HG03060 (cell line): ENCODE results near the gene BLOC1S1.

Experiments
- ATAC-seq: cut with Tn5 transposase; IDR thresholded peaks from one replicate; pipeline ENCODE4 v1.9.1; 2021; ENCODE audit warnings: low read depth, moderate number of reproducible peaks; ENCODE audit not compliant: unreplicated experiment

Gene BLOC1S1

DNA sequence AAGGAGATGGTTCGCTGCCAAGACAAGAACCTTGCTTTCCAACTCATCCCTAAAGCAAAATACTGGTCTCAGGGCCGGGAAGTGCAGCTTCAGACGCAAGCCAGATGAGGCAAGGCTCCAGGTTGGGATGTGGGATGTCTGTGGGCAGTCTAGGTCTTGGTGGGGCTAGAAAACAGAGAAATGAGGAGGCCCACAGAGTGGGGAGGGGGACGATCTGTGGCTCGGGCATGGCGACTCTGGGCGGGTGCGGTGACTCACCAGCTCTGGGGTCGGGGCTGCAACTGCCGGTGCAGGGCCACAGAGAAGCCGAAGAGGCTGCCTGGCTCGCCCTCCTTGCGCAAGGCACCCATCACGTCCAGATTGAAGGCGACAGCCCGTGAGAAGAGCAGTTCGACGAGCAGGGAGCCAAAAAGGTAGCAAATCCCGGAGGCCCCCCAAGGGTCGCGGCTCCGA is 8.6 kb upstream of the BLOC1S1 start:
- no peak for ATAC-seq

DNA sequence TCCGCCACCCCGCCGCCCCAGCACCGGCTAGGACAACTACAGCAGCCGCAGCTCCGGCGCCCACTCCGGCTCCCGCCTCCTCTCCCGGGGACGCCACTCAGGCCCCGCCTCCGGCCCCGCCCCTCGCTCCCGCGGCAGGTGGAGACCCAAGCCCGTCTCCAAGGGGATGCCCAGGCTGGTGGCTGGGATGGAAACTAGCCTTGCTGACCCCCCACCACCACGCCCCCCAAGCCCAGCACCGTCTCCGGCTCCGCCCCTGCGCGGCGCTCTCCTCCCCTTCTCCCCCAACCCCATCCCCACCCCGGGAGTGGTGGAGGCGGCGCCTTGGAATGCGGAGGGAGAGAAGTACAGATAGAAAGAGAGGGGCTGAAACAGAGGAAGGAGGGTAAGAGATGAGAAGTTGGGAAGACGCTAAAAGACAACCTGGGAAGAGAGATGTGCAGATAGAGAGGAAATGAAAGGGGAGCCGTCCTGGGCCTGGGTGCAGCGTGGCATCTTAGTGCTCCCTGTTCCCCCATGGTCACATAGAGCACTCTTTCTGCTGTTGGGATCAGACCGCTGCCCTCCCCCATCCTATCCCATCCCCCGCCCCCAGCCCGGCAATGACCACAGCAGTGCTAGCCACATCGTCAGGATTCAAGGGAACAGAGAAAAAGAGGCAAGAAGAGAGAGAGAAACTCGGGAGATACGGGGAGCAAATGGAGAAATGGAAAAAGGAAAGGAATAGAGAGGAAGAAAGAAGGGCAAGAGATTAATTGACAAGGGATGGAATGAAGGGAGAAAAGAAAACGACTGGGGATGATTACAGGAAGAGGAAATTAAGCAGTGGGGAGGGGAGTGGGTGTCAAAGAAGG is 7.8 kb upstream of the BLOC1S1 start, which contains the start of gene ITGA7:
Gene ITGA7, minus strand, starts transcription at position 64 of the 854 bp plus-strand sequence. CDS start 222 bp downstream, outside the sequence.
- ATAC-seq: no peak

DNA sequence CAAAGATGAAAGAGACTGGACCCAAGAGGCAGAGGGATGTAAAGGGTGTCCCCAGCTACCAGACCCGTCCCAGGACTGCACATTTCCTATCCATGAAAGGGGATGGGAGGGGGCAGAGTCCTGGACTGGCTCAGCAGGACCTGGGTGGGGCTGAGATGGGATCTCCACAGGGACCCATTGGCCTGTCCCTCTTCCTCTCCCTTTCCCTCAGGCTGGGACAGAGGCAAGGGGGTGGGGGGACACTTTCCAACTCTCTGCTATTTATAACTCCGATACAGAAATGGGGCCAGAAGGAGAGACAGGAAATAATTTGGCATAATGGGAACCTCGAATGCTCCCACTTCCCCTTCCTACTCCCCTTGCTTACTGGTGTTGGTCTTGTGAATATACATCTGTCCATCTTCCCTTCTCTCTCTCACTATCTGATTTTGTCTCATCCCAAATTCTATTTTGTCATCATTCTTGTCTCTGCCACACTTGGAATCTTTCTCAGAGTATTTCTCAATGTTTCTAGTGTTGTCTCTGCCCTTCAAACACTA is 7.1 kb upstream of the BLOC1S1 start:
- ATAC-seq: no peak

DNA sequence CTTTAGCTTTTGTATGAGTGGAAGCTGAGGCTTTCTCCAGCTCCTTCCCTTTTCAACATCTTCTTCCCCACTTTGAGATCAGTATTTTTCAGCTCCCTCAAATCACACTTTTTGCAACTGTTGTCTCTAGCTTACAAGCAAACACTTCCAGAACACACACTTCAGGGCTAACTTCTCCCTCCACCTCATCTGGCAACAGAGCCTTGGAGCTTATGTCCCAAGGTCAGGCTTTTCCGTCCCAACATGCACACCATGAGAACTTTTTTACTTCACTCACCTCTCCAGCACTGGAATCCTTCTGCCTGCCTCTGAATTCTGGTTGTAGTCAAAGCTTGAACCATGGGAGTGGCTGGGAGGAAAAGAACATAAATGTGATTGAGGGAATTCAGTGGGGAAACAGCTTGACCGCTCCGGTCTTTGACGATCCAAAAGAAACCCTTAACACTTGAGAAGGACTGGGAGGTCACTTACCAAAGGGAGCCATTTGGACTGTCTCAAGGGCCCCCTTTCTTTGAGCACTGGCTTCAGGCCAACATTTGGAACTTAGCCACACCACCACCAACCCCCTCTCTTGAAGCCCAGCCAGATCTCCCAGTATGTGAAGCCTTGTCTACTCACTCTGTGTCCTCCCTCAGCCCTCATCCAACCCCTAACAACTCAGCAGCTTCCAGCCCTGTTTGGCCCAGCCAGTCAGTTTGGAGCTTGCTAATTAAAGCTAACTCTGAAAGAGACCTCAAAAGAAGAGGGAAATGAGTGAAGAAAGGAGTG is 3.9 kb upstream of the BLOC1S1 start:
- ATAC-seq: no peak

DNA sequence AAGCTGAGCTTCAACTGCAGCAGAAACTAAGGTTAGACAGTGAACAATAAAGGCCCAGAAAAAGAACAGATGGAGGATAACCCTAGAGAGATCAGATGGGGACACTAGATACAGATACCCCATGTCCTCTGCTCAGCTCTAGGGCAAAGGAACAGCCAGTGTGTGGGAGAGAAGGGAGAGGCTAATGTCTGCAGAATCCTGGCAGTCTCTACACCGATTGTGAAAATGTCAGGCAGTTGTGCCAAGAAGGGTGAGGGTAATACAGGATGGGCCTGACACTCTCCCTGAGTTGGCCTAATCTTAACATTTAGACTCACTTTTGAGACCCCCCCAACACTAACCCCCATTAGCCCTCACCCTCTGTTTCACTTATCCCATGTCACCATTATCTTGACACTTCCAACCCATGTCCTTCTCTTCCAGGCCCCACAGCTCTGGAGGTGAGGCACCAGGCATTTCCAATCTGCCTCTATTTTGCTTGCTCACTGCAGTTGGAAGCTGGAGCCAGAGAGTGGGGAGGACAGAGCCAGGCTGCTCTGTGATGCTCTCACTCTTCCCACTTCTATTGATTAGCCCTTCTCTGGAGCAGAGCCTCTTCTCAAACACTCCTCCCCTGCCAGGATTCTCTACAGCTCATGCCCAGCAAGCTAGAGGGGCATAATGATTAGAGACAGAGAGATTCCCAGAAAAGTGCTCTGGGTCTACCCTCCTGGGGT is 3.0 kb upstream of the BLOC1S1 start:
- ATAC-seq: no peak

DNA sequence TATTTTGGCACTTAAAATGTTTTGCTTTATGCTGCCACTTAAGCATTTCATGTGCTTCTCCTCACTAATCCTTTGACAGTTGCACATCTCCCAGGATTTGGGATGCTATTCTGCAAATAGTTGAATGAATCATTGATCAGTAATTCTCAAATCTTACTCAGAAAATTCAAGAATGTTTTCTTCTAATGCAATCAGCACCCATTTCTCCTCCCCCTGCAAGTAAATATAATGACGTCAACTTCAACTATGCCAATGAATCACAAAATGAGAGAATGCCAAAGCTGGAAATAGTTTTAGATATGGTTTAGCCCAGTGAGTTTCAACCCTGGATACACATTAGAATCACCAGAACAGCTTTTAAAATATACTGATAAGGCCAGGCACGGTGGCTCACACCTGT is 2.1 kb upstream of the BLOC1S1 start:
- ATAC-seq: no peak

DNA sequence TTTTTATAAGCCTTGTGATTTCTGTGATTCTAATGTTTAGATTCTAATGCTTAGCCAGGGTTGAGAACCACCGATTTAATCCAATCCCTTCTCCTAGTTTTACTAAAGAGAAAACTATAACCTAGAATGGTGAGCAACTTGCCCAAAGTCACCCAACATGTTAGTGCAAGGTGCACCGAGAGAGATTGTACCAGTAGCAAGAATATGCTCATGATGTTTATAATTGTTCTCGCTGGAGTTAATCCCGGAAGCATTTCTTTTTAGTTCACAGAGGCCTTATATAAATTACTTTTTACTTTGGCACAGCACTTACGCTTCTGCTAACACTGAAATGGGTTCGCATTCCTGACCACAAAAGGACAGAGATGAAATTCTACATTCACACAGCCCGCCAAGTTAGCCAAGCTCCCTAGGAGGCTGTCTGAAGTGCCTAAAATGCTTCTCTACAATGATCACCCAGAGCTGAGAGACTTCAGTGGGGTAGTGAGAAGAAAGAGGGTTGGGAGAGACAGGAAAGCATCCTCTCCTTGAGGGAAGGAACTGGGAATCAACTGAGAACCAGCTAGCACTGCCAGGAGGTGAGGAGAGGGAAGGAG is 579 bp upstream of the BLOC1S1 start:
- ATAC-seq: no peak

DNA sequence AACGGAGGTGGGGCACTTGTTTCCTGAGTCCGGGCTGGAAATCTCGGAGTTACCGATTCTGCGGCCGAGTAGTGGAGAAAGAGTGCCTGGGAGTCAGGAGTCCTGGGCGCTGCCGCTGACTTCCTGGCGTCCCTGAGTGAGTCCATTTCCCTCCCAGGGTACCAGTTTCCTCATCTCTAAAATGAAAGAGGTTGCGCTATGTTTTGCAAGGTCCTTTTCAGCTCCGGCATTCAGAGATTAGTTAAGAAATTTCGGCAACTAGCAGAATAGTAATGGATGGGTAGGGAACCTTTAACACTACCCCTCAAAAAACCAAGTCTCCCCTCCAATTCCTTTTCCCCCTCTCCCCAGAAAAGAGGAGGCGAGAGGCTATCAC is 724 bp downstream of the BLOC1S1 start:
- ATAC-seq: peak; percentile 19

DNA sequence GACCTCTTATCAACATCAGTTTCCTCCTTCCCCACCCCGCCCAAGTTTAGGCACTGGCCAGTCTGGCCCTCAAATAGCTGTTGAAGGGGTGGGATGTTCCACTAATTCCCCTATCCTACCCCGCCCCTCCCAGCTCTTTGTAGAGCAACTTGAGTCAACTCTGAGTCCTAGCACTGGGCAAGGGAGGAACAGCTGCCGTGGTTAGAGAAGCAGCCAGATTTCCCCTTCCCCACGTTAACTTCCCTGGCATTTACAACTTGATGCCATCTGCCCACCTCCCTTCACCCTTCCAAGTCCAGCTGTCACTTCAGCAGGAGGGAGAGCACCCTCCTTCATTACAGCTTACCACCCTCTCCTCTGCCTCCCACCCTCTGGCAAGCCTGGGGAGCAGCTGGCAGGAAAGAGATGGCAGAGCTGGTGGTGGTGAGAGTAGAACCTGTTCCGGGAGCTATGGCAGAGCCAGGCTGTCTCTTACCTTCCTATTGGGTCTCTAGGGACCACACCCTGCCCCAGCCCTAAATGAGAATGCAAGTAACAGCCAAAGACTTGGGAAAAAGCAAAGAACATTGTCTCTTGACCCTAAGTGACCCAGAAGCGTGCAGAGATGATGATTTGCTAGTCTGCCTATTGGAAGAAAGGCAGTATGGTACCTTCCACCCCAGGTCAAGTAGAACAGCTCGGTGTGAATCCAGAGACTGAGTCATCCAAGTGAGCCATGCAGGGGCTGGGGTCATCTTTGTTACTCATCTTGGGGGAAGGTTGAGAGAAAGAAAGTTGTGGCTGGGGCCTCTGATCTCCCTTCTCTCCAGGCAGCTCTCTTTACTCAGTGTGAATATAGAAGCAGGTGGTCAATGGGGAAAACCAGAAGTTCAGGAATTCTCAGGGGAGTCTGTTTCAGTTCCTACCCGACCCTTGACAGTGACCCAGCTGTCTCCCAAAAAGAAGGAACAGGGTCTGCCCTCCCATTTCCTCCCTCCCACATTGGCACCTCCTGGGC is 1.5 kb downstream of the BLOC1S1 start:
- ATAC-seq: no peak

DNA sequence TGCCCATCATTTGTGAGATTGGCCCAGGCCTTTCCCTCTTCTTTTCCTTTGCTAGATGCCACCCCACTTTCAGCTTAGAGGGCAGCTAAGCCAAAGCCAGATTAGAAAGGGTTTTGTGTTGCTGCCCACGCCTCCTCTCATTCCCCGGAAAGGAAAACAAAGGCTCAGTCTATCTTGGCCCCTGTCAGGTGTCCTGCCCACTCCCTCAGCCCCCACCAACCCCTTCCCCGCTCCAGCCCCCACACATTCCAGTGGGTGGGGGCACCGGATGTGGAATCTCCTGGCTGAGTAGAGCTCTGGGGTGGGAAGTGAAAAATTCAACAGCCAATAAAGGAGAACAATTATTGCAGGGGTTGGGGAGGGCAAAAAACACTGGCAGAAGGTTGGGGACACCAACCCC is 2.2 kb downstream of the BLOC1S1 start:
- ATAC-seq: no peak

DNA sequence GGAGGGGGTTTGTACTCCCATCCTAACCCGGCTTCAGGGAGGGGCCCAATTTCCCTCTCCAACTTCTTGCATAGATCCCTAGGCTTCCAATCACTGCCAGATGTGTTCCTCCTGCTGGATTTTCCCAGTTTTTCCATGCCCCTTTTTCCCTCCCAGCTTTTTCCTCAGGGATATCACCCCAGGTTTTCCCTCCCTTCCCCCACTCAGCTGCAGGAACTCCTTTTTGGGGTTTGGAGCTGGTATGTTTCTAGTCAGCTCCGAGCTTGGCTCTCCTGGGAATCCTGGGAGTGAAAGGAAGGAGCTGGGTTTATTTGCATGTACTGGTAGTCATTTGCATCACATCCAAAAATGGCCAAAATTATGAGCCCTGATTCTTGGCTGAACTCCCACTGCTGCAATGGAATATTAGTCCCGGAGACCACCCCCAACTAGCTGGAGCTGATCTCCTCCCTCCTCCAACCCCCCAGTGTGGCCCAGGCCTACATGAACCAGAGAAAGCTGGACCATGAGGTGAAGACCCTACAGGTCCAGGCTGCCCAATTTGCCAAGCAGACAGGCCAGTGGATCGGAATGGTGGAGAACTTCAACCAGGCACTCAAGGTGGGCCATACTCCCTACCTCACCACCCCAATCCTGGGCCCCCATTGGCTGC is 2.9 kb downstream of the BLOC1S1 start:
- no peak for ATAC-seq

DNA sequence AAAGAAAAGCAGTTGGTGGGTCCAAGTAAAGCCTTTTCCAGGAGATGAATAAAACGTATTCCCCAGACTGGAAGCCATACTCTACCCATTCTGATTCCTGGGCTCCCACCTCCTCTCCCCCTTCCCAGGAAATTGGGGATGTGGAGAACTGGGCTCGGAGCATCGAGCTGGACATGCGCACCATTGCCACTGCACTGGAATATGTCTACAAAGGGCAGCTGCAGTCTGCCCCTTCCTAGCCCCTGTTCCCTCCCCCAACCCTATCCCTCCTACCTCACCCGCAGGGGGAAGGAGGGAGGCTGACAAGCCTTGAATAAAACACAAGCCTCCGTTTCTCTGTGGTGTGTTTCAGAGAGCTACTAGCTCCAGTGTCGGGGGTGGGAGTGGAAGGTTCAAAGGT is 3.5 kb downstream of the BLOC1S1 start:
- no peak for ATAC-seq

DNA sequence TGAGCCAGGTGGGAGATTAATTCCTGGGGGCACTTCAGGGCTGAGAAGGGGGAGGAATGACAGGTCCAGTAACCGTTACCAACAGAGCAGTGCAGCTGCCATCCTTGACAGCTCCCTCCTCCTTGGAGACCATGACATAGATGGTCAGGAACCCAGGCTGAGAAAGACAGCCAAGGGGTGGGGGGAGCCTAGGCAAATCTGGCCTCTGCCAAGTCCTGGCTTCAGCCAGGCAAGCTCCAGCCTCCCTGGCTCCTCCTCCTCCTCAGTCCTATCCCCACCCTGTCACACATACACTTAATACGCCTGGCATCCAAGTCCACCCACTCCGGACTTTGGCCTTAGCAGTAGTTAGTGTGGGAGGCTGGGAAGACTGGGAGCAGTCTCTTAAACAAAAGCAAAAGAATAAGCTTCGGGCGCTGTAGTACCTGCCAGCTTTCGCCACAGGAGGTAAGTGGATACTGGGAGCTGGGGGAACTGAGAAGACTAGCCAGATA is 4.3 kb downstream of the BLOC1S1 start, which contains the start of gene RDH5:
Gene RDH5, plus strand, starts transcription at position 323 of the 494 bp plus-strand sequence. CDS start 792 bp downstream, outside the sequence.
- ATAC-seq: no peak

DNA sequence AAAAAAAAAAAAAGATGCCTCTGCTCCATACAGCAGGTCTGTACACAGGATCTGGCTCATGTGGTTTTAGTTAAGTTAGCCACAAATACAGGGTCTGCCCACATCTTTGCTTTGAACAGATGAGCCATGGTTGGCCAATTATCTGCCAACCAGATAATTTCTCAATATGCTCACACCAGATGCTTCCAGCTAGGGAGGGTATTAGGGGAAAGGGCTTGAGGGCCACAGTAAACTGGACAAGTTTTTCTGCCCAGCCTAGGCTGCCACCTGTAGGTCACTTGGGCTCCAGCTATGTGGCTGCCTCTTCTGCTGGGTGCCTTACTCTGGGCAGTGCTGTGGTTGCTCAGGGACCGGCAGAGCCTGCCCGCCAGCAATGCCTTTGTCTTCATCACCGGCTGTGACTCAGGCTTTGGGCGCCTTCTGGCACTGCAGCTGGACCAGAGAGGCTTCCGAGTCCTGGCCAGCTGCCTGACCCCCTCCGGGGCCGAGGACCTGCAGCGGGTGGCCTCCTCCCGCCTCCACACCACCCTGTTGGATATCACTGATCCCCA is 5.1 kb downstream of the BLOC1S1 start:
- no peak for ATAC-seq

DNA sequence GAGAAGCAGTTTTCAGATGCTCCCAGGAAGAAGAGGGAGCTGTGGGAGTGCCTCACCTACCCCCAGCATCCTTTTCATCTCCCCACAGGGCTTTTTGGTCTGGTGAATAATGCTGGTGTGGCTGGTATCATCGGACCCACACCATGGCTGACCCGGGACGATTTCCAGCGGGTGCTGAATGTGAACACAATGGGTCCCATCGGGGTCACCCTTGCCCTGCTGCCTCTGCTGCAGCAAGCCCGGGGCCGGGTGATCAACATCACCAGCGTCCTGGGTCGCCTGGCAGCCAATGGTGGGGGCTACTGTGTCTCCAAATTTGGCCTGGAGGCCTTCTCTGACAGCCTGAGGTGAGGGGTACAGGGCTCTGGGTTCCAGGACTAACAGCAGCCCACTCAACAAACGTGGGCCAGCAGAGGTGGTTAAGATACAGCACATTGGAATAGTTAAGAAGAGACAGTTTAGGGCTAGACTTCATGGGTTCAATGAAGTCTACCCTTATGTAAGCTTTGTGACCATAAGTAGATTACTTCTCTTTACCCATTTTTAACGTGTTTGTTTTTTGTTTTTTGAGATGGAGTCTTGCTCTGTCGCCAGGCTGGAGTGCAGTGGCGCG is 5.9 kb downstream of the BLOC1S1 start:
- ATAC-seq: no peak

DNA sequence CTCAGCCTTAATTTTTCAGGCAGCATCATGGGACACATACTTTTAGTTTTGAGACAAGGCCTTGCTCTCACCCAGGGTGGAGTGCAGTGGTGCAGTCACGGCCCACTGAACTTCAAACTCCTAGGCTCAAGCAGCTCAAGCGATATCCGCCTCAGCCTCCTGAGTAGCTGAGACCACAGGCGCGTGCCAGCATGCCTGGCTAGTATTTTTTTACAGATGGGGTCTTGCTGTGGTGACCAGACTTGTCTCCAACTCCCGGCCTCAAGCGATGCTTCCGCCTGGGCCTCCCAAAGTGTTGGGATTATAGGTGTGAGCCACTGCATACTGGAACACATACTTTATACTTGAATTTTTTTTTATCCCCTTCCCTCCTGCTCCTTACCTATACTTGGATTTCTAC is 7.1 kb downstream of the BLOC1S1 start:
- no peak for ATAC-seq

DNA sequence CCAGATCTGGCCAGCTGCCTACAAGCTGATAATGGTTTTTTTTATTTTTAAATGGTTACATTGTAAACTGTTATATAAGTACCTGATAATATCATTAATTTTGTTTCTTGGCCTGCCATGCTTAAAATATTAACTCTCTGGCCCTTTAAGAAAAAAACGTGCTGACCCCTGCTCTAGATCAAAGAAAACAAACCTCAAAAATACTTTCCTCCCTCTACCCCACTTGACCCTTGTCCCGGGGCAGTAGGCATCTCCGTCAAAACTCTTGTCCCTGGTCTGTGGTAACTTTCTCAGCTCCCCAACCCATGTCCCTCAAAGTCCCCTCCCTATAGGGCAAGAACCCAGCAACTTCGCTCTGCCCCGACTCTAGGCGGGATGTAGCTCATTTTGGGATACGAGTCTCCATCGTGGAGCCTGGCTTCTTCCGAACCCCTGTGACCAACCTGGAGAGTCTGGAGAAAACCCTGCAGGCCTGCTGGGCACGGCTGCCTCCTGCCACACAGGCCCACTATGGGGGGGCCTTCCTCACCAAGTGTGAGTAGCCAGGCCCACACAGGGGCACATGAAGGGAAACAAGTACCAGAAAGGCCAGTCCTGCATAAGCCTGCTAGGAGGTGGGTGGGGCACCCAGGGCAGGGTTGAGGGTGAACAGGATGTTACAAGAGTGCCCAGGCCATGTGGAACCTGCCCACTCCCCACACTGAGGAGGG is 7.8 kb downstream of the BLOC1S1 start:
- ATAC-seq: no peak
